GM23338 (cell line): ENCODE measurements around the gene PLEKHG4. TPM values are rescaled to one million over a fixed set of nuclear protein-coding genes. Genes with fewer than 3 reads are reported as not detected.

Experiments
- ATAC-seq: fragments of 200-7000 bp; cut with Tn5 transposase; 3 replicates; pipeline ENCODE4 v1.9.1; 2020
- DNase-seq: peaks from one replicate; pipeline ENCODE4 v3.0.0-alpha.2; 2015; ENCODE audit warnings: low spot score
- H2AFZ ChIP-seq: fragments of 200-600 bp; sonication (generic); 2 replicates; pipeline ENCODE4 v1.8.0; 2016; ENCODE audit warnings: antibody characterized with exemption, mild to moderate bottlenecking, moderate library complexity
- H3F3A ChIP-seq: fragments of 200-600 bp; sonication (generic); replicated peaks from 2 replicates; pipeline ENCODE4 v1.8.0; 2017; ENCODE audit warnings: antibody characterized with exemption, mixed run types, low read depth
- H3K27ac ChIP-seq: fragments of 200-600 bp; sonication (generic); 2 replicates; pipeline ENCODE4 v1.6.1; 2016; ENCODE audit warnings: low read depth
- H3K27me3 ChIP-seq: fragments of 200-600 bp; sonication (generic); 2 replicates; pipeline ENCODE4 v1.8.0; 2016; ENCODE audit warnings: mild to moderate bottlenecking, mixed run types, moderate library complexity; ENCODE audit not compliant: insufficient read depth
- H3K36me3 ChIP-seq: fragments of 200-600 bp; sonication (generic); 2 replicates; pipeline ENCODE4 v1.8.0; 2016; ENCODE audit warnings: mild to moderate bottlenecking; ENCODE audit not compliant: insufficient read depth
- H3K4me1 ChIP-seq: fragments of 200-600 bp; sonication (generic); 2 replicates; pipeline ENCODE4 v1.8.0; 2016; ENCODE audit warnings: mild to moderate bottlenecking, moderate library complexity; ENCODE audit not compliant: insufficient read depth
- H3K4me2 ChIP-seq: fragments of 200-600 bp; sonication (generic); 2 replicates; pipeline ENCODE4 v1.7.1; 2017; ENCODE audit warnings: mixed run types
- H3K4me3 ChIP-seq: fragments of 200-600 bp; sonication (generic); 2 replicates; pipeline ENCODE4 v1.6.1; 2016; ENCODE audit warnings: mixed run types
- H3K79me2 ChIP-seq: fragments of 200-600 bp; sonication (generic); replicated peaks from 2 replicates; pipeline ENCODE4 v1.8.0; 2017; ENCODE audit warnings: mild to moderate bottlenecking; ENCODE audit not compliant: insufficient read depth
- H3K9me2 ChIP-seq: fragments of 200-600 bp; sonication (generic); 2 replicates; pipeline ENCODE4 v1.8.0; 2017; ENCODE audit not compliant: insufficient read depth
- H4K20me1 ChIP-seq: fragments of 200-600 bp; sonication (generic); replicated peaks from 2 replicates; pipeline ENCODE4 v1.8.0; 2017; ENCODE audit warnings: mild to moderate bottlenecking; ENCODE audit not compliant: insufficient read depth
- H3K27ac Mint-ChIP-seq: 2 replicates; pipeline ENCODE4 v1.8.0; 2020; ENCODE audit warnings: inconsistent platforms, mild to moderate bottlenecking, moderate library complexity, mixed read lengths
- H3K27me3 Mint-ChIP-seq: 3 replicates; pipeline ENCODE4 v1.8.0; 2022; ENCODE audit warnings: low read depth, mild to moderate bottlenecking, moderate library complexity, mixed read lengths, inconsistent platforms; ENCODE audit not compliant: insufficient read depth, poor library complexity
- H3K36me3 Mint-ChIP-seq: 3 replicates; pipeline ENCODE4 v1.8.0; 2021; ENCODE audit warnings: low read depth, mild to moderate bottlenecking, inconsistent platforms, moderate library complexity, mixed read lengths
- H3K4me1 Mint-ChIP-seq: 3 replicates; pipeline ENCODE4 v1.8.0; 2020; ENCODE audit warnings: mild to moderate bottlenecking, inconsistent platforms, mixed read lengths
- H3K4me3 Mint-ChIP-seq: 3 replicates; pipeline ENCODE4 v1.8.0; 2021; ENCODE audit warnings: moderate library complexity, mild to moderate bottlenecking, inconsistent platforms, mixed read lengths
- H3K9me3 Mint-ChIP-seq: 3 replicates; pipeline ENCODE4 v1.8.0; 2020; ENCODE audit warnings: moderate library complexity, mild to moderate bottlenecking, inconsistent platforms, mixed read lengths
- CREB1 ChIP-seq: fragments of 250-450 bp; sonication (Bioruptor Pico); IDR thresholded peaks from 2 replicates; pipeline ENCODE4 v1.5.0; 2020; ENCODE audit warnings: low read depth, mild to moderate bottlenecking, moderate library complexity
- CTCF ChIP-seq, 2 experiments: fragments of 200-600 bp in 1 of 2; sonication (generic) in 1 of 2; conservative IDR thresholded peaks; 2 replicates each; pipeline versions ENCODE4 v1.5.1 to v1.6.1; 2016 to 2017; ENCODE audit warnings: antibody characterized with exemption in 2 of 2, low read depth in 2 of 2, mild to moderate bottlenecking in 2 of 2, moderate library complexity in 1 of 2
- EZH2 ChIP-seq: fragments of 200-600 bp; sonication (generic); IDR thresholded peaks from one replicate; pipeline ENCODE4 v1.8.0; 2017; ENCODE audit warnings: antibody characterized with exemption, mild to moderate bottlenecking, low read depth; ENCODE audit not compliant: unreplicated experiment
- EZH2phosphoT487 ChIP-seq: fragments of 200-600 bp; sonication (generic); IDR thresholded peaks from one replicate; pipeline ENCODE4 v1.8.1; 2018; ENCODE audit warnings: antibody characterized with exemption; ENCODE audit not compliant: unreplicated experiment
- JUNB ChIP-seq: IDR thresholded peaks from one replicate; pipeline ENCODE4 v1.6.1; 2016; ENCODE audit warnings: antibody characterized with exemption; ENCODE audit not compliant: unreplicated experiment
- NANOG ChIP-seq: IDR thresholded peaks from 2 replicates; pipeline ENCODE4 v1.6.1; 2016; ENCODE audit warnings: antibody characterized with exemption, borderline replicate concordance
- POLR2AphosphoS5 ChIP-seq: IDR thresholded peaks from 2 replicates; pipeline ENCODE4 v1.6.1; 2016; ENCODE audit warnings: antibody characterized with exemption, low read depth
- REST ChIP-seq: IDR thresholded peaks from one replicate; pipeline ENCODE4 v1.6.1; 2018; ENCODE audit warnings: antibody characterized with exemption; ENCODE audit not compliant: unreplicated experiment
- STAT1 ChIP-seq: IDR thresholded peaks from one replicate; pipeline ENCODE4 v1.6.1; 2016; ENCODE audit warnings: antibody characterized with exemption; ENCODE audit not compliant: unreplicated experiment
- ZNF114 ChIP-seq: fragments of 250-450 bp; sonication (Bioruptor Pico); IDR thresholded peaks from 2 replicates; pipeline ENCODE4 v1.5.0; 2020; ENCODE audit warnings: mild to moderate bottlenecking, moderate library complexity
- ZNF331 ChIP-seq: fragments of 250-450 bp; sonication (Bioruptor Pico); IDR thresholded peaks from 2 replicates; pipeline ENCODE4 v1.5.0; 2020; ENCODE audit warnings: low read depth, mild to moderate bottlenecking, moderate library complexity
- polyA plus RNA-seq: library from polyadenylated mRNA; unstranded; fragments of >200 nt; fragmentation: Nextera tagmentation; extraction: Ambion mirVana; gene quantifications from 2 replicates; pipeline ENCODE4 v1.2.1, GENCODE V29; 2016
- total RNA-seq: library from RNA; depleted of rRNA; stranded (reverse); fragments of >200 nt; shearing (Covaris generic); gene quantifications from 2 replicates; pipeline ENCODE4 v1.2.3, GENCODE V29; 2014
- TF ChIP-seq, protein P1 (sequence below): fragments of 250-450 bp; sonication (Bioruptor Pico); IDR thresholded peaks from 2 replicates; pipeline ENCODE4 v1.5.0; 2020; ENCODE audit warnings: mild to moderate bottlenecking, moderate library complexity
- TF ChIP-seq, protein P2 (sequence below): IDR thresholded peaks from 2 replicates; pipeline ENCODE4 v1.6.1; 2016; ENCODE audit warnings: antibody characterized with exemption

PLEKHG4 gene
- total and polyA plus RNA-seq, 2 experiments from 2014 or later, result 3.2 to 10.3 TPM

GRCh38 chr16:67237396-67238277 lies 41.7 kb upstream of the PLEKHG4 start:
- H3K27me3 Mint-ChIP-seq, result peaks cover 9% of the 10 kb centered on the region
- Histone ChIP-seq H3K27me3 (no peaks in the 10 kb centered on the region), H3K27ac (0 out of 2 replicates have a peak overlapping the region, but pooled peaks have one; percentile 19), H2AFZ (no peak overlapping the region), H3K4me3 (no peak overlapping the region), H3K4me1 (peaks cover 10% of the 10 kb centered on the region), H3K4me2 (no peak overlapping the region), H3K9me2 (no peaks in the 10 kb centered on the region), H4K20me1 (no peaks in the 10 kb centered on the region), H3K79me2 (peaks cover 8% of the 10 kb centered on the region; the same call in 1 of the 2 replicates), H3F3A (0 out of 2 replicates have a peak, but pooled peaks cover 9% of the 10 kb centered on the region), H3K36me3 (peaks cover 6% of the 10 kb centered on the region; the same call in 1 of the 2 replicates)
- no peak for ATAC-seq
- DNase-seq, result no peak
- peak overlapping the region; percentile 61; the same call in 1 of the 2 replicates for H3K27ac Mint-ChIP-seq
- H3K4me1 Mint-ChIP-seq, result peaks cover 32% of the 10 kb centered on the region
- no peaks in the 10 kb centered on the region; the same call in 2 of the 3 replicates for H3K9me3 Mint-ChIP-seq
- H3K36me3 Mint-ChIP-seq, result peaks cover 49% of the 10 kb centered on the region
- no peak overlapping the region; the same call in 2 of the 3 replicates for H3K4me3 Mint-ChIP-seq
- TF ChIP-seq JUNB, result no peak
- no peak for TF ChIP-seq ZNF114 (CRISPR knock-in tag)
- TF ChIP-seq STAT1, result no peak
- TF ChIP-seq POLR2AphosphoS5, result no peak
- no peak for TF ChIP-seq ZNF331 (CRISPR knock-in tag)
- TF ChIP-seq EZH2, result no peak
- TF ChIP-seq NANOG, result no peak
- TF ChIP-seq, protein P1, sequence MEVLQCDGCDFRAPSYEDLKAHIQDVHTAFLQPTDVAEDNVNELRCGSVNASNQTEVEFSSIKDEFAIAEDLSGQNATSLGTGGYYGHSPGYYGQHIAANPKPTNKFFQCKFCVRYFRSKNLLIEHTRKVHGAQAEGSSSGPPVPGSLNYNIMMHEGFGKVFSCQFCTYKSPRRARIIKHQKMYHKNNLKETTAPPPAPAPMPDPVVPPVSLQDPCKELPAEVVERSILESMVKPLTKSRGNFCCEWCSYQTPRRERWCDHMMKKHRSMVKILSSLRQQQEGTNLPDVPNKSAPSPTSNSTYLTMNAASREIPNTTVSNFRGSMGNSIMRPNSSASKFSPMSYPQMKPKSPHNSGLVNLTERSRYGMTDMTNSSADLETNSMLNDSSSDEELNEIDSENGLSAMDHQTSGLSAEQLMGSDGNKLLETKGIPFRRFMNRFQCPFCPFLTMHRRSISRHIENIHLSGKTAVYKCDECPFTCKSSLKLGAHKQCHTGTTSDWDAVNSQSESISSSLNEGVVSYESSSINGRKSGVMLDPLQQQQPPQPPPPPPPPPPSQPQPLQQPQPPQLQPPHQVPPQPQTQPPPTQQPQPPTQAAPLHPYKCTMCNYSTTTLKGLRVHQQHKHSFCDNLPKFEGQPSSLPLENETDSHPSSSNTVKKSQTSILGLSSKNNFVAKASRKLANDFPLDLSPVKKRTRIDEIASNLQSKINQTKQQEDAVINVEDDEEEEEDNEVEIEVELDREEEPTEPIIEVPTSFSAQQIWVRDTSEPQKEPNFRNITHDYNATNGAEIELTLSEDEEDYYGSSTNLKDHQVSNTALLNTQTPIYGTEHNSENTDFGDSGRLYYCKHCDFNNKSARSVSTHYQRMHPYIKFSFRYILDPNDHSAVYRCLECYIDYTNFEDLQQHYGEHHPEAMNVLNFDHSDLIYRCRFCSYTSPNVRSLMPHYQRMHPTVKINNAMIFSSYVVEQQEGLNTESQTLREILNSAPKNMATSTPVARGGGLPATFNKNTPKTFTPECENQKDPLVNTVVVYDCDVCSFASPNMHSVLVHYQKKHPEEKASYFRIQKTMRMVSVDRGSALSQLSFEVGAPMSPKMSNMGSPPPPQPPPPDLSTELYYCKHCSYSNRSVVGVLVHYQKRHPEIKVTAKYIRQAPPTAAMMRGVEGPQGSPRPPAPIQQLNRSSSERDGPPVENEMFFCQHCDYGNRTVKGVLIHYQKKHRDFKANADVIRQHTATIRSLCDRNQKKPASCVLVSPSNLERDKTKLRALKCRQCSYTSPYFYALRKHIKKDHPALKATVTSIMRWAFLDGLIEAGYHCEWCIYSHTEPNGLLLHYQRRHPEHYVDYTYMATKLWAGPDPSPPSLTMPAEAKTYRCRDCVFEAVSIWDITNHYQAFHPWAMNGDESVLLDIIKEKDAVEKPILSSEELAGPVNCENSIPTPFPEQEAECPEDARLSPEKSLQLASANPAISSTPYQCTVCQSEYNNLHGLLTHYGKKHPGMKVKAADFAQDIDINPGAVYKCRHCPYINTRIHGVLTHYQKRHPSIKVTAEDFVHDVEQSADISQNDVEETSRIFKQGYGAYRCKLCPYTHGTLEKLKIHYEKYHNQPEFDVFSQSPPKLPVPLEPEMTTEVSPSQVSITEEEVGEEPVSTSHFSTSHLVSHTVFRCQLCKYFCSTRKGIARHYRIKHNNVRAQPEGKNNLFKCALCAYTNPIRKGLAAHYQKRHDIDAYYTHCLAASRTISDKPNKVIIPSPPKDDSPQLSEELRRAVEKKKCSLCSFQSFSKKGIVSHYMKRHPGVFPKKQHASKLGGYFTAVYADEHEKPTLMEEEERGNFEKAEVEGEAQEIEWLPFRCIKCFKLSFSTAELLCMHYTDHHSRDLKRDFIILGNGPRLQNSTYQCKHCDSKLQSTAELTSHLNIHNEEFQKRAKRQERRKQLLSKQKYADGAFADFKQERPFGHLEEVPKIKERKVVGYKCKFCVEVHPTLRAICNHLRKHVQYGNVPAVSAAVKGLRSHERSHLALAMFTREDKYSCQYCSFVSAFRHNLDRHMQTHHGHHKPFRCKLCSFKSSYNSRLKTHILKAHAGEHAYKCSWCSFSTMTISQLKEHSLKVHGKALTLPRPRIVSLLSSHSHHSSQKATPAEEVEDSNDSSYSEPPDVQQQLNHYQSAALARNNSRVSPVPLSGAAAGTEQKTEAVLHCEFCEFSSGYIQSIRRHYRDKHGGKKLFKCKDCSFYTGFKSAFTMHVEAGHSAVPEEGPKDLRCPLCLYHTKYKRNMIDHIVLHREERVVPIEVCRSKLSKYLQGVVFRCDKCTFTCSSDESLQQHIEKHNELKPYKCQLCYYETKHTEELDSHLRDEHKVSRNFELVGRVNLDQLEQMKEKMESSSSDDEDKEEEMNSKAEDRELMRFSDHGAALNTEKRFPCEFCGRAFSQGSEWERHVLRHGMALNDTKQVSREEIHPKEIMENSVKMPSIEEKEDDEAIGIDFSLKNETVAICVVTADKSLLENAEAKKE (CRISPR knock-in tag), result no peak
- TF ChIP-seq, protein P2, sequence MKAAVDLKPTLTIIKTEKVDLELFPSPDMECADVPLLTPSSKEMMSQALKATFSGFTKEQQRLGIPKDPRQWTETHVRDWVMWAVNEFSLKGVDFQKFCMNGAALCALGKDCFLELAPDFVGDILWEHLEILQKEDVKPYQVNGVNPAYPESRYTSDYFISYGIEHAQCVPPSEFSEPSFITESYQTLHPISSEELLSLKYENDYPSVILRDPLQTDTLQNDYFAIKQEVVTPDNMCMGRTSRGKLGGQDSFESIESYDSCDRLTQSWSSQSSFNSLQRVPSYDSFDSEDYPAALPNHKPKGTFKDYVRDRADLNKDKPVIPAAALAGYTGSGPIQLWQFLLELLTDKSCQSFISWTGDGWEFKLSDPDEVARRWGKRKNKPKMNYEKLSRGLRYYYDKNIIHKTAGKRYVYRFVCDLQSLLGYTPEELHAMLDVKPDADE, result no peak
- no peak for TF ChIP-seq EZH2phosphoT487
- TF ChIP-seq CTCF (conservative IDR thresholded peaks at IDR 0.05; ENCODE audit: low read depth in 2 of 2), result no peak
- no peak for TF ChIP-seq CREB1
- no peak for TF ChIP-seq REST
